ENCODE measurements around the gene C10orf90.

DNA sequence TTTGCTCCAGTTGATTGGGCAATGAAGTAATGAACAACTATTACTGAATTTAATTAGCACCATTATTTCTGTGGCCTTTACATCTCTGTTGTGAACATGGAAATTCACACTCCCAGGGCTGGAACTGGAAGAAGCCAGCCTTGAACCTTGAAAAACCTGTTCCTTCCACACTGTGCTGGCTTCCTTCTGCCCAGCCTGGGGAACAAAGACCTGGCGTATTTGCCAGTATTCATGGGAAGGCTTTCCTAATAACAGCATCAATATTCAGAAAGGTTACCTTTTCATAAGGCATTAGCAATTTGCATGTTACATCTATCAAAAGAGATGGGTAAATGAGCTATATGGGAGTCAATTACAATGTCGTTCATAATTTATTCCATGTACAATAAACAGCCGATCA lies 1.3 kb downstream of the C10orf90 start:
- TF ChIP-seq CTCF (IDR thresholded peaks at IDR 0.05) (no peak), POLR2AphosphoS5 (IDR thresholded peaks at IDR 0.05; ENCODE audit: low read depth, low read length) (no peak), TCF7L2 (IDR thresholded peaks at IDR 0.05; ENCODE audit: low read depth, low read length) (no peak)
- TF ChIP-seq, protein P1, sequence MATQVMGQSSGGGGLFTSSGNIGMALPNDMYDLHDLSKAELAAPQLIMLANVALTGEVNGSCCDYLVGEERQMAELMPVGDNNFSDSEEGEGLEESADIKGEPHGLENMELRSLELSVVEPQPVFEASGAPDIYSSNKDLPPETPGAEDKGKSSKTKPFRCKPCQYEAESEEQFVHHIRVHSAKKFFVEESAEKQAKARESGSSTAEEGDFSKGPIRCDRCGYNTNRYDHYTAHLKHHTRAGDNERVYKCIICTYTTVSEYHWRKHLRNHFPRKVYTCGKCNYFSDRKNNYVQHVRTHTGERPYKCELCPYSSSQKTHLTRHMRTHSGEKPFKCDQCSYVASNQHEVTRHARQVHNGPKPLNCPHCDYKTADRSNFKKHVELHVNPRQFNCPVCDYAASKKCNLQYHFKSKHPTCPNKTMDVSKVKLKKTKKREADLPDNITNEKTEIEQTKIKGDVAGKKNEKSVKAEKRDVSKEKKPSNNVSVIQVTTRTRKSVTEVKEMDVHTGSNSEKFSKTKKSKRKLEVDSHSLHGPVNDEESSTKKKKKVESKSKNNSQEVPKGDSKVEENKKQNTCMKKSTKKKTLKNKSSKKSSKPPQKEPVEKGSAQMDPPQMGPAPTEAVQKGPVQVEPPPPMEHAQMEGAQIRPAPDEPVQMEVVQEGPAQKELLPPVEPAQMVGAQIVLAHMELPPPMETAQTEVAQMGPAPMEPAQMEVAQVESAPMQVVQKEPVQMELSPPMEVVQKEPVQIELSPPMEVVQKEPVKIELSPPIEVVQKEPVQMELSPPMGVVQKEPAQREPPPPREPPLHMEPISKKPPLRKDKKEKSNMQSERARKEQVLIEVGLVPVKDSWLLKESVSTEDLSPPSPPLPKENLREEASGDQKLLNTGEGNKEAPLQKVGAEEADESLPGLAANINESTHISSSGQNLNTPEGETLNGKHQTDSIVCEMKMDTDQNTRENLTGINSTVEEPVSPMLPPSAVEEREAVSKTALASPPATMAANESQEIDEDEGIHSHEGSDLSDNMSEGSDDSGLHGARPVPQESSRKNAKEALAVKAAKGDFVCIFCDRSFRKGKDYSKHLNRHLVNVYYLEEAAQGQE (IDR thresholded peaks at IDR 0.05; ENCODE audit: insufficient read depth in 1 of 2, low read depth in 2 of 2, low read length in 1 of 2): no peak
